ENCODE results near the gene LRG1. TPM values are rescaled to one million over a fixed set of nuclear protein-coding genes. Genes with fewer than 3 reads are reported as not detected.

Gene LRG1
- total and polyA plus RNA-seq, 2 experiments from 2014 or later, result 6.3 to 9.8 TPM

DNA sequence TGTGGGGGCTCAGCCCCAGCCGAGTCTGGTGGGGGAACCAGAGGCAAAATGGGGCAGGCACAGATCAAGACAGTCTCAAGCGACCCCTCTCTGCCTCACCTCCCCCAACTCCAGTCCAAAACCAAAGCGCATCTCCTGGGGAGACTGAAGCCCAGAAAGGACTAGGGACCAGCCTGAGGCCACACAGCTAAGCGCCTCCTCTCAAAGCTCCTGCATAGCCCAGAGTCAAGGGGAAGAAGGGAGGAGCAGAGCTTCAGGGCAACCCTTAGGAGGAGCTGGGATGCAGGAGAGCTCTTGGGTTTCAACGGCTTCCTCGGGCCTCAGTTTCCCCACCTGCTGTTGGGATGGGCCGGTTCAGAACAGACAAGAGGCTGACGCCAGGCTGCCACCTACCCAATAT, 39.6 kb upstream of the LRG1 start:
- Histone ChIP-seq H3K4me3 (no peak overlapping the region), H3K4me1 (ENCODE audit: insufficient read depth) (peaks cover 18% of the 10 kb centered on the region), H3K27ac (no peak overlapping the region), H3K9me2 (replicated peaks; ENCODE audit: insufficient read depth) (no peaks in the 10 kb centered on the region), H3K79me2 (no peaks in the 10 kb centered on the region), H3K4me2 (no peak overlapping the region), H3K27me3 (peaks cover 28% of the 10 kb centered on the region), H3K9me3 (ENCODE audit: low read depth) (no peaks in the 10 kb centered on the region), H3K36me3 (replicated peaks; ENCODE audit: insufficient read depth, low read depth) (no peaks in the 10 kb centered on the region), H4K20me1 (ENCODE audit: insufficient read depth, poor library complexity, severe bottlenecking) (no peaks in the 10 kb centered on the region), H2AFZ (no peak overlapping the region)
- WGBS (ENCODE audit: low lambda C conversion rate, missing lambda C conversion rate), result 87% methylated on average over 8 of the region's 8 CpGs
- DNase-seq (ENCODE audit: low spot score), result no peak
- TF ChIP-seq EZH2phosphoT487 (IDR thresholded peaks at IDR 0.05; ENCODE audit: low read depth, severe bottlenecking, unreplicated experiment) (no peak), EZH2 (IDR thresholded peaks at IDR 0.05; ENCODE audit: borderline replicate concordance) (no peak), CTCF (IDR thresholded peaks at IDR 0.05; ENCODE audit: poor library complexity) (no peak)

DNA sequence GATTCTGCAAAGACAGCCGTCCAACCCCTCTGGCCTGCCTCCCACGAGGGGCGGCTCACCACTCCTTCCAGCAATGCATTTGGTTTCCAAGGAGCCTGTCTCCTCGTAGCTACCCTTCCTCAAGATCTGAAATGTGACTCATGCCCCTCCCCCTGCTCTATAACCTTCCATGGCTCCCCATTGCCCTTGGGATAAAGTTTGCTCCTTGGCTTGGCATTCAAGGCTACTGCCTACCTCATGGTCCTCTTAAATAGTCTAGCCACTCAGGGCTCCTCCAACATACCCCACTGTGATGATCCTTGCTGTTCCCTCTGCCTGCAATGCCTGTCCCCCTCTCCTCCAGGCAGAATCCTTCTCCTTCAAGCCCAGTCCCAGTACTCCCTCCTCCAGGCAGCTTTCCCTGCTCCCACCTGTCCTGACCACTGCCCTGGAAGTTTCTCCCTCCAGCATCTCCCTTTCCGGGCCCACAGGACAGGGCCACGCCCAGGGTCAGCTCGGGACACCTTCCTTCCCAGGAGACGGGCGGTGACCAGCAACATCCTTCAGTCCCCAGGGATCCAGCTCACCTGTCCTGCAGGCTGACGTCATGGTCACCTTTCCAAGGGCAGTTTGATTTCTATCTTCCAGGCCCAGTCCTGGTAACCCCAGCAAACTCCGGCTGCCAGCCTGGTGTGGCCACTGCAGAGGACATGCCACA, 38.9 kb upstream of the LRG1 start:
- Histone ChIP-seq H3K4me3 (no peak overlapping the region), H3K4me1 (ENCODE audit: insufficient read depth) (peaks cover 13% of the 10 kb centered on the region), H3K4me2 (no peak overlapping the region), H3K36me3 (replicated peaks; ENCODE audit: insufficient read depth, low read depth) (no peaks in the 10 kb centered on the region), H2AFZ (no peak overlapping the region), H3K9me2 (replicated peaks; ENCODE audit: insufficient read depth) (no peaks in the 10 kb centered on the region), H3K9me3 (ENCODE audit: low read depth) (no peaks in the 10 kb centered on the region), H3K27ac (no peak overlapping the region), H4K20me1 (ENCODE audit: insufficient read depth, poor library complexity, severe bottlenecking) (no peaks in the 10 kb centered on the region), H3K79me2 (no peaks in the 10 kb centered on the region), H3K27me3 (peaks cover 28% of the 10 kb centered on the region)
- DNase-seq (ENCODE audit: low spot score), result peak; percentile 13
- 75% methylated on average over 11 of the region's 11 CpGs for WGBS (ENCODE audit: low lambda C conversion rate, missing lambda C conversion rate)
- no peak for TF ChIP-seq EZH2 (IDR thresholded peaks at IDR 0.05; ENCODE audit: borderline replicate concordance)
- TF ChIP-seq CTCF (IDR thresholded peaks at IDR 0.05; ENCODE audit: poor library complexity), result no peak
- no peak for TF ChIP-seq EZH2phosphoT487 (IDR thresholded peaks at IDR 0.05; ENCODE audit: low read depth, severe bottlenecking, unreplicated experiment)

DNA sequence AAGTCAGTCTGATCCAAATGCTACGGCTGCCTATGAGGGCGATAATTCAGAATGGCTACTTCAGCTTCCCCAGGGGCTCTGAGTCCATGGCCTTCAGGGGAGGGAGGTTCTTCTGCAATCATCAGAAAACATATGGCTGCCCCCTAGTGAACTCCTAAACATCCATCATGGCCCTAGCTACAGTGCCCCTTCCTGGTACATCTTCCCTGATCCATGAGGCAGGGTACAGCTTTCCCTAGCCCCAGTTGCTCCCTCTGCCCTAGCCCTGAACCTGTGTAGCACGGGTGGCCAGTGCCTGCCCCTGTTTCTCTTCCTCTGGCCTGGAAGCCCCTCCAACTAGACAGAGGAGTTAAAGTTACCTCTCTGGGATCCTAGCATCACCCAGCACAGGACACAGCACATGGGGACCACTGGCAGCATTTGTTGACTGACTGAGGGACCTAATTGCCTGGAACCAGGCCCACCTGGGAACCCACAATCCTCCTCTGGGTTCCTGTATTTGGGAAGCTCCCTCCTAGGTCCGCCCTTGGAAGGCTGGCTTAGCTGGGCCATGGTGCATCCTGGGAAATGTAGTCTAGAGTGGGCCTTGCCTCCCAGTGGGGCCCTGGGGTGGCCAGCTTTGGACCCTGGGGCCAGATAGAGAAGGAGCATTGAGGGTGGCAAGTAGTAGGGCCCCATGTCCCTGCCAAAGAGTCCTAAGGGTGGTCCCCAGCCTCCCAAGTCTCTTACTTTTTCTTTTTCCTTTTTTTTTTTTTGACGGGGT, 37.4 kb upstream of the LRG1 start:
- WGBS (ENCODE audit: low lambda C conversion rate, missing lambda C conversion rate), result 91% methylated on average over 5 of the region's 5 CpGs
- Histone ChIP-seq H4K20me1 (ENCODE audit: insufficient read depth, poor library complexity, severe bottlenecking) (no peaks in the 10 kb centered on the region), H3K27ac (no peak overlapping the region), H3K4me3 (no peak overlapping the region), H3K9me3 (ENCODE audit: low read depth) (no peaks in the 10 kb centered on the region), H3K27me3 (peaks cover 24% of the 10 kb centered on the region), H3K79me2 (no peaks in the 10 kb centered on the region), H3K4me2 (no peak overlapping the region), H3K36me3 (replicated peaks; ENCODE audit: insufficient read depth, low read depth) (no peaks in the 10 kb centered on the region), H3K4me1 (ENCODE audit: insufficient read depth) (peaks cover 13% of the 10 kb centered on the region), H3K9me2 (replicated peaks; ENCODE audit: insufficient read depth) (no peaks in the 10 kb centered on the region), H2AFZ (no peak overlapping the region)
- DNase-seq (ENCODE audit: low spot score), result peak; percentile 8
- no peak for TF ChIP-seq EZH2 (IDR thresholded peaks at IDR 0.05; ENCODE audit: borderline replicate concordance)
- no peak for TF ChIP-seq CTCF (IDR thresholded peaks at IDR 0.05; ENCODE audit: poor library complexity)
- TF ChIP-seq EZH2phosphoT487 (IDR thresholded peaks at IDR 0.05; ENCODE audit: low read depth, severe bottlenecking, unreplicated experiment), result no peak

All from hepatocyte (in vitro differentiated cells).